GM23338 (cell line): ENCODE data around the gene GNAO1. TPM values are rescaled to one million over a fixed set of nuclear protein-coding genes. Genes with fewer than 3 reads are reported as not detected.

Experiments
- ATAC-seq: fragments of 200-7000 bp; cut with Tn5 transposase; 3 replicates; pipeline ENCODE4 v1.9.1; 2020
- DNase-seq: peaks from one replicate; pipeline ENCODE4 v3.0.0-alpha.2; 2015; ENCODE audit warnings: low spot score
- H2AFZ ChIP-seq: fragments of 200-600 bp; sonication (generic); 2 replicates; pipeline ENCODE4 v1.8.0; 2016; ENCODE audit warnings: antibody characterized with exemption, mild to moderate bottlenecking, moderate library complexity
- H3F3A ChIP-seq: fragments of 200-600 bp; sonication (generic); replicated peaks from 2 replicates; pipeline ENCODE4 v1.8.0; 2017; ENCODE audit warnings: antibody characterized with exemption, mixed run types, low read depth
- H3K27ac ChIP-seq: fragments of 200-600 bp; sonication (generic); 2 replicates; pipeline ENCODE4 v1.6.1; 2016; ENCODE audit warnings: low read depth
- H3K27me3 ChIP-seq: fragments of 200-600 bp; sonication (generic); 2 replicates; pipeline ENCODE4 v1.8.0; 2016; ENCODE audit warnings: mild to moderate bottlenecking, mixed run types, moderate library complexity; ENCODE audit not compliant: insufficient read depth
- H3K36me3 ChIP-seq: fragments of 200-600 bp; sonication (generic); 2 replicates; pipeline ENCODE4 v1.8.0; 2016; ENCODE audit warnings: mild to moderate bottlenecking; ENCODE audit not compliant: insufficient read depth
- H3K4me1 ChIP-seq: fragments of 200-600 bp; sonication (generic); 2 replicates; pipeline ENCODE4 v1.8.0; 2016; ENCODE audit warnings: mild to moderate bottlenecking, moderate library complexity; ENCODE audit not compliant: insufficient read depth
- H3K4me2 ChIP-seq: fragments of 200-600 bp; sonication (generic); 2 replicates; pipeline ENCODE4 v1.7.1; 2017; ENCODE audit warnings: mixed run types
- H3K4me3 ChIP-seq: fragments of 200-600 bp; sonication (generic); 2 replicates; pipeline ENCODE4 v1.6.1; 2016; ENCODE audit warnings: mixed run types
- H3K79me2 ChIP-seq: fragments of 200-600 bp; sonication (generic); replicated peaks from 2 replicates; pipeline ENCODE4 v1.8.0; 2017; ENCODE audit warnings: mild to moderate bottlenecking; ENCODE audit not compliant: insufficient read depth
- H3K9me2 ChIP-seq: fragments of 200-600 bp; sonication (generic); 2 replicates; pipeline ENCODE4 v1.8.0; 2017; ENCODE audit not compliant: insufficient read depth
- H4K20me1 ChIP-seq: fragments of 200-600 bp; sonication (generic); replicated peaks from 2 replicates; pipeline ENCODE4 v1.8.0; 2017; ENCODE audit warnings: mild to moderate bottlenecking; ENCODE audit not compliant: insufficient read depth
- H3K27ac Mint-ChIP-seq: 2 replicates; pipeline ENCODE4 v1.8.0; 2020; ENCODE audit warnings: inconsistent platforms, mild to moderate bottlenecking, moderate library complexity, mixed read lengths
- H3K27me3 Mint-ChIP-seq: 3 replicates; pipeline ENCODE4 v1.8.0; 2022; ENCODE audit warnings: low read depth, mild to moderate bottlenecking, moderate library complexity, mixed read lengths, inconsistent platforms; ENCODE audit not compliant: insufficient read depth, poor library complexity
- H3K36me3 Mint-ChIP-seq: 3 replicates; pipeline ENCODE4 v1.8.0; 2021; ENCODE audit warnings: low read depth, mild to moderate bottlenecking, inconsistent platforms, moderate library complexity, mixed read lengths
- H3K4me1 Mint-ChIP-seq: 3 replicates; pipeline ENCODE4 v1.8.0; 2020; ENCODE audit warnings: mild to moderate bottlenecking, inconsistent platforms, mixed read lengths
- H3K4me3 Mint-ChIP-seq: 3 replicates; pipeline ENCODE4 v1.8.0; 2021; ENCODE audit warnings: moderate library complexity, mild to moderate bottlenecking, inconsistent platforms, mixed read lengths
- H3K9me3 Mint-ChIP-seq: 3 replicates; pipeline ENCODE4 v1.8.0; 2020; ENCODE audit warnings: moderate library complexity, mild to moderate bottlenecking, inconsistent platforms, mixed read lengths
- CREB1 ChIP-seq: fragments of 250-450 bp; sonication (Bioruptor Pico); IDR thresholded peaks from 2 replicates; pipeline ENCODE4 v1.5.0; 2020; ENCODE audit warnings: low read depth, mild to moderate bottlenecking, moderate library complexity
- ETS1 ChIP-seq: IDR thresholded peaks from 2 replicates; pipeline ENCODE4 v1.6.1; 2016; ENCODE audit warnings: antibody characterized with exemption
- EZH2 ChIP-seq: fragments of 200-600 bp; sonication (generic); IDR thresholded peaks from one replicate; pipeline ENCODE4 v1.8.0; 2017; ENCODE audit warnings: antibody characterized with exemption, mild to moderate bottlenecking, low read depth; ENCODE audit not compliant: unreplicated experiment
- EZH2phosphoT487 ChIP-seq: fragments of 200-600 bp; sonication (generic); IDR thresholded peaks from one replicate; pipeline ENCODE4 v1.8.1; 2018; ENCODE audit warnings: antibody characterized with exemption; ENCODE audit not compliant: unreplicated experiment
- JUNB ChIP-seq: IDR thresholded peaks from one replicate; pipeline ENCODE4 v1.6.1; 2016; ENCODE audit warnings: antibody characterized with exemption; ENCODE audit not compliant: unreplicated experiment
- REST ChIP-seq: IDR thresholded peaks from one replicate; pipeline ENCODE4 v1.6.1; 2018; ENCODE audit warnings: antibody characterized with exemption; ENCODE audit not compliant: unreplicated experiment
- STAT1 ChIP-seq: IDR thresholded peaks from one replicate; pipeline ENCODE4 v1.6.1; 2016; ENCODE audit warnings: antibody characterized with exemption; ENCODE audit not compliant: unreplicated experiment
- ZNF114 ChIP-seq: fragments of 250-450 bp; sonication (Bioruptor Pico); IDR thresholded peaks from 2 replicates; pipeline ENCODE4 v1.5.0; 2020; ENCODE audit warnings: mild to moderate bottlenecking, moderate library complexity
- ZNF331 ChIP-seq: fragments of 250-450 bp; sonication (Bioruptor Pico); IDR thresholded peaks from 2 replicates; pipeline ENCODE4 v1.5.0; 2020; ENCODE audit warnings: low read depth, mild to moderate bottlenecking, moderate library complexity
- ZNF462 ChIP-seq: fragments of 250-450 bp; sonication (Bioruptor Pico); IDR thresholded peaks from 2 replicates; pipeline ENCODE4 v1.5.0; 2020; ENCODE audit warnings: mild to moderate bottlenecking, moderate library complexity
- polyA plus RNA-seq: library from polyadenylated mRNA; unstranded; fragments of >200 nt; fragmentation: Nextera tagmentation; extraction: Ambion mirVana; gene quantifications from 2 replicates; pipeline ENCODE4 v1.2.1, GENCODE V29; 2016
- total RNA-seq: library from RNA; depleted of rRNA; stranded (reverse); fragments of >200 nt; shearing (Covaris generic); gene quantifications from 2 replicates; pipeline ENCODE4 v1.2.3, GENCODE V29; 2014
- TF ChIP-seq, protein P1 (sequence below), 2 experiments: fragments of 200-600 bp in 1 of 2; sonication (generic) in 1 of 2; conservative IDR thresholded peaks; 2 replicates each; pipeline versions ENCODE4 v1.5.1 to v1.6.1; 2016 to 2017; ENCODE audit warnings: antibody characterized with exemption in 2 of 2, low read depth in 2 of 2, mild to moderate bottlenecking in 2 of 2, moderate library complexity in 1 of 2

GNAO1 gene
- total and polyA plus RNA-seq, 2 experiments from 2014 or later, result 6.5 to 24.8 TPM

DNA sequence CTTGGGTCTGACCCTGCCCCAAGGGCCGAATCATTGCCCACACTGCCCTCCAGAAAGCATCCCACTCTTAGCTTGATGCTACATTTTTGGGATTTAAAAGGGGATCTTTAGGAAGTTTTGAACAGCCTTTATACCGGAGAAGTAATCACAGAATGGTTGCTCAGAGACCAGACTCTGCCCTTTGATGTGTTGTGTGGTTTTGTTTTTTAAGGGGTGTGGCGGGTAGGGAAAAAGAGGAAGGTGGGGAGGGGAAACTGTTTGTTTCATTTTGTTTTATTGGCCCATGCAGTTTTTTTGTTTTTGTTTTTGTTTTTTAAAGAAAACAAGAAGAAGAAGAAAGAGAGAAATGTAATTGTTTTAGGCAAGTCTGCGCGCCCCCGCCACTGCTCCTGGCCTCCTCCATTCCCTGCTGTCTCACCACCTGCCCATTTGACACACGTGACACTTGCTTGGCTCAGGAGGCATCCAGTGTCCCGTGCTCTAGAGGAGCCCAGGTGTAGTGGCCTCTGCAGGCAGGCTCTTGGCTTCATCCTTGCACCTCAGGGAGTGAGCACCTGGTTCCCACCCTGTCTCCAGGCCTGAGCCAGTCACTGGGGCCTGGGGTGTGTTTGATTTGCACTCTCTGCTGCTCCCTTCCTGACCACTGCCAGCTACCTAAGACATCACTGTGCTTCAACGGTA is 35.7 kb downstream of the GNAO1 start (continued):
- no peak for TF ChIP-seq REST

DNA sequence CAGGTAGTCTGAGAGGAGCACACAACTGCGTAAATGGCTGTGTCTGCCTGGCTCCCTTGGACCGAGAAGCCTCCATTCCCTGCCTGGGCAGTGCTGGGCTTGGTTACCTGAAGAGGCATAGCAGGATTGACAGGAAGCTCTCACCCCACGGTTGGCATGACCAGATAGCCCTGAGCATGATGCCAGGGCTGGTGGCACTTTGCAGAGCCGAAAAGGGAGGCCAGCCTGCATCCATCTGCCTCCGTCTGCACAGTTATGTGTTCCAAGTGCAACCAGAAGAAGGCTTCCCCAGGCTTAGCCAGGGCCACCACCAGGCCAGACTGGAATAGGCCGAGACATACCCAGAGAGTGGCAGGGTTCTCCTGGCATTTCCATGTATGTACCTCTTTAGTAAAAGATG is 36.6 kb downstream of the GNAO1 start:
- Histone ChIP-seq H3K27me3 (no peaks in the 10 kb centered on the region), H3F3A (no peaks in the 10 kb centered on the region), H3K79me2 (peaks cover 9% of the 10 kb centered on the region; the same call in 1 of the 2 replicates), H3K4me3 (no peak overlapping the region), H3K36me3 (no peaks in the 10 kb centered on the region), H3K4me1 (peaks cover 10% of the 10 kb centered on the region), H3K27ac (no peak overlapping the region), H3K9me2 (no peaks in the 10 kb centered on the region), H2AFZ (no peak overlapping the region), H4K20me1 (peaks cover 6% of the 10 kb centered on the region; the same call in 1 of the 2 replicates), H3K4me2 (no peak overlapping the region)
- Mint-ChIP-seq H3K27me3 (peaks cover 5% of the 10 kb centered on the region), H3K4me3 (no peak overlapping the region), H3K4me1 (peaks cover 21% of the 10 kb centered on the region), H3K36me3 (no peaks in the 10 kb centered on the region), H3K27ac (no peak overlapping the region), H3K9me3 (no peaks in the 10 kb centered on the region; the same call in 2 of the 3 replicates)
- DNase-seq (no peak), ATAC-seq (no peak)
- TF ChIP-seq JUNB (no peak), CREB1 (CRISPR knock-in tag) (no peak), EZH2 (no peak), STAT1 (no peak), ZNF331 (no peak), ETS1 (no peak), EZH2phosphoT487 (no peak), ZNF462 (CRISPR knock-in tag) (no peak), ZNF114 (CRISPR knock-in tag) (no peak)
- TF ChIP-seq, protein P1, sequence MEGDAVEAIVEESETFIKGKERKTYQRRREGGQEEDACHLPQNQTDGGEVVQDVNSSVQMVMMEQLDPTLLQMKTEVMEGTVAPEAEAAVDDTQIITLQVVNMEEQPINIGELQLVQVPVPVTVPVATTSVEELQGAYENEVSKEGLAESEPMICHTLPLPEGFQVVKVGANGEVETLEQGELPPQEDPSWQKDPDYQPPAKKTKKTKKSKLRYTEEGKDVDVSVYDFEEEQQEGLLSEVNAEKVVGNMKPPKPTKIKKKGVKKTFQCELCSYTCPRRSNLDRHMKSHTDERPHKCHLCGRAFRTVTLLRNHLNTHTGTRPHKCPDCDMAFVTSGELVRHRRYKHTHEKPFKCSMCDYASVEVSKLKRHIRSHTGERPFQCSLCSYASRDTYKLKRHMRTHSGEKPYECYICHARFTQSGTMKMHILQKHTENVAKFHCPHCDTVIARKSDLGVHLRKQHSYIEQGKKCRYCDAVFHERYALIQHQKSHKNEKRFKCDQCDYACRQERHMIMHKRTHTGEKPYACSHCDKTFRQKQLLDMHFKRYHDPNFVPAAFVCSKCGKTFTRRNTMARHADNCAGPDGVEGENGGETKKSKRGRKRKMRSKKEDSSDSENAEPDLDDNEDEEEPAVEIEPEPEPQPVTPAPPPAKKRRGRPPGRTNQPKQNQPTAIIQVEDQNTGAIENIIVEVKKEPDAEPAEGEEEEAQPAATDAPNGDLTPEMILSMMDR (conservative IDR thresholded peaks at IDR 0.05; ENCODE audit: low read depth in 2 of 2), result no peak
